Spleen (tissue), 11 donors: Measurements from ENCODE around the gene BCKDK. TPM values are rescaled to one million over a fixed set of nuclear protein-coding genes. Genes with fewer than 3 reads are reported as not detected.

ENCODE experiments used
- DNase-seq: peaks from one replicate; pipeline ENCODE4 v3.0.0-alpha.2; 2020
- H3K27ac ChIP-seq, 8 donors: fragments of 200-600 bp; sonication (generic) in 7 of 8; 1 replicate in 4 of 8; 2 replicates in 4 of 8; pipeline versions ENCODE4 v1.5.0 to v1.8.0; 2016 to 2021; ENCODE audit warnings: inconsistent platforms in 4 of 8, mild to moderate bottlenecking in 4 of 8, moderate library complexity in 1 of 8
- H3K27me3 ChIP-seq, 7 donors: fragments of 200-600 bp; sonication (generic) in 6 of 7; replicated peaks in 1 of 7; 1 replicate in 4 of 7; 2 replicates in 3 of 7; pipeline versions ENCODE4 v1.5.0 to v1.8.0; 2016 to 2021; ENCODE audit warnings: inconsistent platforms in 3 of 7, mild to moderate bottlenecking in 1 of 7
- H3K36me3 ChIP-seq, 6 donors: fragments of 200-600 bp; sonication (generic) in 5 of 6; 1 replicate in 4 of 6; 2 replicates in 2 of 6; pipeline versions ENCODE4 v1.5.0 to v1.8.0; 2016 to 2021; ENCODE audit warnings: inconsistent platforms in 2 of 6
- H3K4me1 ChIP-seq, 6 donors: fragments of 200-600 bp; sonication (generic) in 5 of 6; 1 replicate in 3 of 6; 2 replicates in 3 of 6; pipeline versions ENCODE4 v1.5.0 to v1.8.0; 2016 to 2021; ENCODE audit warnings: inconsistent platforms in 3 of 6
- H3K4me3 ChIP-seq, 8 donors: fragments of 200-600 bp; sonication (generic) in 7 of 8; 1 replicate in 4 of 8; 2 replicates in 4 of 8; pipeline versions ENCODE4 v1.5.0 to v1.8.0; 2016 to 2021; ENCODE audit warnings: inconsistent platforms in 4 of 8, mild to moderate bottlenecking in 4 of 8, moderate library complexity in 2 of 8
- H3K9me3 ChIP-seq, 8 donors: fragments of 200-600 bp; sonication (generic) in 7 of 8; 1 replicate in 4 of 8; 2 replicates in 4 of 8; pipeline versions ENCODE4 v1.5.0 to v1.8.0; 2016 to 2021; ENCODE audit warnings: inconsistent platforms in 4 of 8
- POLR2A ChIP-seq, 3 donors: fragments of 450-650 bp; IDR thresholded peaks; one replicate each; pipeline ENCODE4 v1.5.1; 2017; ENCODE audit warnings: antibody characterized with exemption in 3 of 3, mild to moderate bottlenecking in 1 of 3
- POLR2AphosphoS5 ChIP-seq, 3 donors: sonication (generic); formaldehyde crosslinking; IDR thresholded peaks; one replicate each; pipeline ENCODE4 v1.5.1; 2017; ENCODE audit warnings: antibody characterized with exemption in 3 of 3
- WGBS, 5 donors: extraction: QIAGEN DNeasy Blood & Tissue Kit in 3 of 5; methylation state at CpG; one replicate each; pipeline versions ENCODE4 v1.1.5 to v1.1.7; 2013 to 2018; 5-methylcytosine and 5-hydroxymethylcytosine counted together
- intact Hi-C: fragments of 100-400 bp; cut with DNase I; formaldehyde crosslinking; loops from one replicate; pipeline ENCODE4 v1.15.0; 2023; ENCODE audit warnings: low total_unique reads
- polyA plus RNA-seq, 3 donors: library from polyadenylated mRNA; stranded (reverse); fragments of 200-250 nt; gene quantifications; one replicate each; pipeline ENCODE4 v1.2.1, GENCODE V29; 2013
- total RNA-seq, 7 donors: library from RNA; depleted of rRNA in 3 of 7; stranded (reverse); fragments of >200 nt in 3 of 7; fragmentation: NEBNext Ultra II Directional in 4 of 7; extraction: Animal tissue kit (Norgen Biotek cat#: 25700) in 4 of 7; gene quantifications; one replicate each; pipeline versions ENCODE4 v1.1.0 to v1.2.1, GENCODE V29; 2016 to 2021
- TF ChIP-seq, protein P1 (sequence below), 11 experiments: fragments of 200-600 bp in 7 of 11; fragments of 450-650 bp in 4 of 11; sonication (generic) in 4 of 11; IDR thresholded peaks in 8 of 11; conservative IDR thresholded peaks in 3 of 11; 1 replicate in 7 of 11; 2 replicates in 4 of 11; pipeline versions ENCODE4 v1.4.0 to v1.8.0; 2016 to 2021; ENCODE audit warnings: antibody characterized with exemption in 11 of 11, inconsistent platforms in 4 of 11, mild to moderate bottlenecking in 1 of 11
- donor health status: healthy with polysubstance abuse.
- donor health status: DM: no; HTN: no; CAD: no; lungs with moderate emphysema.
- donor health status: DM: no; HTN: no; CAD: no.
- donor health status: Bipolar disorder and iron deficiency.
- donor health status: healthy.
- donor health status: DM: no; HTN: no; CAD: no.
- donor health status: DM: yes; HTN: yes; CAD: no.

The BCKDK gene
- total and polyA plus RNA-seq, 10 donors = 15.0 to 55.7 (median 39.0) TPM

DNA sequence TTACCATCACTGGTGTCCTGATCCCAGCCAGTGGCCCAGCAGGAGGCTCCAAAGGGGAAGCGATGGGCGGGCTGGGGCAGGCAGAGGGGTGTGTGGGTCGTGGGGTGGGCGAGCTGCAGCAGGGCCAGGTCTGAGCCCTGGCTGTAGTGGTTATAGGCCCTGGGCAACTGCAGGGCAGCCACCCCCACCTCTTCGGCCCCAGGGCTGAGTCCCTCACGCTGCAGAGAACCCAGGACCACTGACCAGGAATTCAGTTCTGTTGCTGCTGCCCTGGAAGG, 21.6 kb upstream of the BCKDK start:
- no peaks in the 10 kb centered on the region for H3K27me3 ChIP-seq
- no peak for TF ChIP-seq POLR2A (IDR thresholded peaks at IDR 0.05)
- peak in 1 of 3 donors; percentile 8 for TF ChIP-seq POLR2AphosphoS5 (IDR thresholded peaks at IDR 0.05)
- DNase-seq = peak; percentile 65
- intact Hi-C loops = no loop called here
- no peak overlapping the region for H3K4me3 ChIP-seq
- H3K36me3 ChIP-seq = peaks cover 0 to 99% (median 46%) of the 10 kb centered on the region in 6 donors
- WGBS, 5 donors = 81 to 97% (median 93%) methylated on average over 4 to 6 of the region's 6 CpGs
- H3K27ac ChIP-seq = no peak overlapping the region
- H3K4me1 ChIP-seq = peaks cover 0 to 22% (median 10%) of the 10 kb centered on the region in 6 donors
- no peaks in the 10 kb centered on the region for H3K9me3 ChIP-seq

DNA sequence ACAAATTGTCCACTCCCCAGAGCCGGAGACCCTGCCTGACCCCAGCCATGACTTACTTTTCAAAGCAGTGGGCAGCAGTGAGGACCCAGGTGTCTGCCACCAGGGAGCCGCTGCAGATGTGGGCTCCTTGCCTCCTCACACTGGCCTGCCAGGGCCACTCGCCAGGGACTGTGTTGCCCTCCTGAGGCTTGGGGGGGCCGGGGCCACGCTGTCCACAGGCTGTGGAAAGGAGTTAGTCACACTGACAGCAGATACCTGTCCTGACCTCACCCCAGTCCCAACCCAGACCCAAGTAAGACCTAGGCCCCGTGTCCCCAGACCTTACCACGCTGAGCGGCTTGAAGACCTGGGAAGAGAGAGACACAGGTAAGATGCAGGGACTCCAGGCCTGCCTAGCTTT, 20.7 kb upstream of the BCKDK start:
- H3K4me1 ChIP-seq = peaks cover 0 to 16% (median 1%) of the 10 kb centered on the region in 6 donors
- H3K4me3 ChIP-seq = no peak overlapping the region
- peaks cover 0 to 92% (median 38%) of the 10 kb centered on the region in 6 donors for H3K36me3 ChIP-seq
- TF ChIP-seq POLR2A (IDR thresholded peaks at IDR 0.05) = no peak
- peak in 1 of 3 donors; percentile 21 for TF ChIP-seq POLR2AphosphoS5 (IDR thresholded peaks at IDR 0.05)
- WGBS, 5 donors = 94 to 100% (median 97%) methylated on average over 6 to 8 of the region's 8 CpGs
- H3K9me3 ChIP-seq = no peaks in the 10 kb centered on the region
- H3K27ac ChIP-seq = no peak overlapping the region
- intact Hi-C loops = no loop called here
- peak; percentile 64 for DNase-seq
- H3K27me3 ChIP-seq = no peaks in the 10 kb centered on the region

DNA sequence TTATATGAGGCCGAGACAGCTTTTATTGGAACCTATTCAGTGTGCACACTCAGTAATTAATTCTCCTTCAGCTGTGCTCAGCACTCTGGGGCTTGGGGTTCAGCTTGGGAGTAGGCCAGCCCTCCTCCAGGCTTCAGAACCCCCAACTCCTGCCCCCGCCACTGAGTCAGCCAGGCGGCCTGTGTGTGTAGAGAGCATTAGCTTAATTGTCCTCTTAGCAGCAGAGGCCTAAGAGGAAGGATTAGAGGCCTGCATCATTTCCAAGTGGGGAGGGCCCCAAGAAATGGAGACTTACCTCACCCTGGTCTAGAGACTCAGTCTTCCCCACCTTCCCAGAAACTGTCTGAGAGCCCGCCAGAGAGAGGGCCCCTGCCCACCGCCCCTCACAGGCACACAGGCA, 20.2 kb upstream of the BCKDK start:
- Histone ChIP-seq H3K4me3 (no peak overlapping the region), H3K4me1 (peaks cover 0 to 16% (median 4%) of the 10 kb centered on the region in 6 donors), H3K27me3 (no peaks in the 10 kb centered on the region), H3K9me3 (no peaks in the 10 kb centered on the region), H3K27ac (no peak overlapping the region), H3K36me3 (peaks cover 0 to 87% (median 36%) of the 10 kb centered on the region in 6 donors)
- DNase-seq = peak; percentile 34
- 87 to 97% (median 92%) methylated on average over 5 of the region's 5 CpGs for WGBS, 5 donors
- intact Hi-C loops = no loop called here
- TF ChIP-seq, protein P1, sequence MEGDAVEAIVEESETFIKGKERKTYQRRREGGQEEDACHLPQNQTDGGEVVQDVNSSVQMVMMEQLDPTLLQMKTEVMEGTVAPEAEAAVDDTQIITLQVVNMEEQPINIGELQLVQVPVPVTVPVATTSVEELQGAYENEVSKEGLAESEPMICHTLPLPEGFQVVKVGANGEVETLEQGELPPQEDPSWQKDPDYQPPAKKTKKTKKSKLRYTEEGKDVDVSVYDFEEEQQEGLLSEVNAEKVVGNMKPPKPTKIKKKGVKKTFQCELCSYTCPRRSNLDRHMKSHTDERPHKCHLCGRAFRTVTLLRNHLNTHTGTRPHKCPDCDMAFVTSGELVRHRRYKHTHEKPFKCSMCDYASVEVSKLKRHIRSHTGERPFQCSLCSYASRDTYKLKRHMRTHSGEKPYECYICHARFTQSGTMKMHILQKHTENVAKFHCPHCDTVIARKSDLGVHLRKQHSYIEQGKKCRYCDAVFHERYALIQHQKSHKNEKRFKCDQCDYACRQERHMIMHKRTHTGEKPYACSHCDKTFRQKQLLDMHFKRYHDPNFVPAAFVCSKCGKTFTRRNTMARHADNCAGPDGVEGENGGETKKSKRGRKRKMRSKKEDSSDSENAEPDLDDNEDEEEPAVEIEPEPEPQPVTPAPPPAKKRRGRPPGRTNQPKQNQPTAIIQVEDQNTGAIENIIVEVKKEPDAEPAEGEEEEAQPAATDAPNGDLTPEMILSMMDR (IDR thresholded peaks at IDR 0.05 in 8 of 11, conservative IDR thresholded peaks at IDR 0.05 in 3 of 11) = no peak
- TF ChIP-seq POLR2A (IDR thresholded peaks at IDR 0.05) (no peak), POLR2AphosphoS5 (IDR thresholded peaks at IDR 0.05) (no peak)

DNA sequence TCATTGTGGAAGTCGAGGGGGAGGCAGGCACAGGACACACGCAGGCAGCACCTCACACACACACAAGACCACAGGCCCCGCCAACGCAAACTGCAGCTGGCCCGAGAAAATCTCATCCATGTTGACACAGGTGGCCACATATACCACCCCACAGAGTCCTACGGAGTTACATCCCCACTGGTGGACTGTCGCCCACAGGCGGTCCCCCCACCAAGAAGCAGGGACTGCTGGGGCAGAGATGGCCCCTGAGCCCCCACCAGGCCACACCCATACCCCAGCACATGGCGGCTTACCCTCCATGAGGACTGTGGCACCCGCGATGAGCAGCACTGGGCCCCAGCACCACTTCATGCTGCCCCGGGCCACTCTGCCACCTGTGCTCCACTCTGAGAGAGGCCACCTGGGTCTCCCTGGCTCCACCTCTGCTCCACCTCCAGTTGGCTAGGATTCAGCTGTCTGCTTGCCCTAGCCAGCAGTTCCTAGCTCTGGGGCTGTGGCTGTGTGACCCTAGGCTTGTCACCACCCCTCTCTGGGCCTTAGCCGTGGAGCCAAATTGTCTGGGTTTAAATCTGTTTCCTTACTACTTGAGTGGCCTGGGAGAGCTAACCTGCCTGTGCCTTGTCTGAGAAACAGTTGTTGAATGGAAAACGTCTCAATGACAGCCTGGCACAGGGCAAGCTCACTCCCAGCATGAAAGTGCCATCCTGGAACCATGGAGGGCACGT, 19.6 kb upstream of the BCKDK start, which contains the start of gene PRSS53:
TSS of gene PRSS53 (minus strand) at position 485 of the 725 bp plus-strand sequence. CDS start at position 351, 134 bp downstream.
- H3K4me1 ChIP-seq = peaks cover 5 to 18% (median 11%) of the 10 kb centered on the region in 6 donors
- no peak within 1 kb of the TSS for H3K4me3 ChIP-seq
- H3K27ac ChIP-seq = no peak within 1 kb of the TSS
- peaks cover 0 to 80% (median 30%) of the 10 kb centered on the region in 6 donors for H3K36me3 ChIP-seq
- DNase-seq = peak; percentile 51
- 82 to 92% (median 86%) methylated on average over 3 to 15 of the region's 15 CpGs for WGBS, 5 donors
- intact Hi-C loops = no loop called here
- no peaks in the 10 kb centered on the region for H3K9me3 ChIP-seq
- no peaks in the 10 kb centered on the region for H3K27me3 ChIP-seq
- no peak for TF ChIP-seq POLR2A (IDR thresholded peaks at IDR 0.05)
- TF ChIP-seq, protein P1 (IDR thresholded peaks at IDR 0.05 in 8 of 11, conservative IDR thresholded peaks at IDR 0.05 in 3 of 11) = no peak
- TF ChIP-seq POLR2AphosphoS5 (IDR thresholded peaks at IDR 0.05) = peak in 1 of 3 donors; percentile 26

DNA sequence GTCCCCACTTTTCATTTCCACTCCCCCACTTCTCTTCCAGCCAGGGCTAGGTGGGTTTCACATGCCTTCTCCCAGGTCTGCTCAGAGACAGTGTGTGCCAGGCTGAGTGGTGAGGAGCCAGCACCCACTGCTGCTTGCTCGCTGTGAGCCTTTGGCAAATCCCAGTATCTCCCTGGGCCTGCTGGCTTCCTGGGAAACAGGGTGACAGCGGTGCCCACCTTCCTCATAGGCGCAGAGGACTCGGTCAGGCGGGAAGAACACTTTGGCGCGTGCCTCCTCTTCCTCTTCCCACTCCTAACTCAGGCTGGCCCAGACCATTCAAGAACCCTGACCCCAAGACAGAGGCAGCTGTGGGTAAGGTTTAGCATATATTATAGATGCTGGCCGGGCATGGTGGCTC, 19.0 kb upstream of the BCKDK start:
- Histone ChIP-seq H3K4me1 (peaks cover 10 to 24% (median 16%) of the 10 kb centered on the region in 6 donors), H3K9me3 (no peaks in the 10 kb centered on the region), H3K27ac (no peak overlapping the region), H3K4me3 (no peak overlapping the region), H3K36me3 (peaks cover 0 to 74% (median 26%) of the 10 kb centered on the region in 6 donors), H3K27me3 (no peaks in the 10 kb centered on the region)
- 87 to 95% (median 94%) methylated on average over 8 of the region's 8 CpGs for WGBS, 5 donors
- TF ChIP-seq, protein P1 (IDR thresholded peaks at IDR 0.05 in 8 of 11, conservative IDR thresholded peaks at IDR 0.05 in 3 of 11) = no peak
- TF ChIP-seq POLR2A (IDR thresholded peaks at IDR 0.05) = no peak
- TF ChIP-seq POLR2AphosphoS5 (IDR thresholded peaks at IDR 0.05) = no peak
- DNase-seq = peak; percentile 55
- intact Hi-C loops = no loop called here
